ENCODE results near the gene FREM1.

The FREM1 gene

DNA sequence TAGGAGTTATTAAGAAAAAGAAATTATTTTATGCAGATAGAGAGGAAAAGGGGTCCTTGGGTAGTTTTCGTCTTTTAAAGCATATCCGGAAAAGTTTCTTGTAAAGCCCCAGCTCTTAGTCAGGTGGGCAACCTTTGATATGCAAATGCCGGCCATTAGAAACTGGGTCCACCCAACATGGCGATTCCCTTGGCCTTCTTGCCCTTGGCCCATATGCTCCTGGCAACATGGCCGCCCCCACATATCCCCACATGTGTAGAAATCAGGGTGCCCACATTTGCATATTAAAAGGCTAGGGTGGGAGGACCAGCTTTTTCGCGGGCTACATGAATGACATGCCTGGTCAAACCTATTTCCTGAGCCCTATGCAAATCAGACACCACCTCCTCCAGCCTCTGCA, 73.3 kb downstream of the FREM1 start:
- DNase-seq (ENCODE audit: extremely low spot score), result no peak
- TF ChIP-seq ELF4 (IDR thresholded peaks at IDR 0.05) (no peak), FOXM1 (IDR thresholded peaks at IDR 0.05; ENCODE audit: borderline replicate concordance) (no peak), FOXA1 (IDR thresholded peaks at IDR 0.05) (no peak), FOXK2 (IDR thresholded peaks at IDR 0.05) (no peak), ZNF384 (IDR thresholded peaks at IDR 0.05) (no peak), SP1 (IDR thresholded peaks at IDR 0.05) (no peak), BHLHE40 (IDR thresholded peaks at IDR 0.05; ENCODE audit: borderline replicate concordance) (no peak)
- POLR2A ChIA-PET, result no interaction called here
- CTCF ChIA-PET, result no interaction called here

DNA sequence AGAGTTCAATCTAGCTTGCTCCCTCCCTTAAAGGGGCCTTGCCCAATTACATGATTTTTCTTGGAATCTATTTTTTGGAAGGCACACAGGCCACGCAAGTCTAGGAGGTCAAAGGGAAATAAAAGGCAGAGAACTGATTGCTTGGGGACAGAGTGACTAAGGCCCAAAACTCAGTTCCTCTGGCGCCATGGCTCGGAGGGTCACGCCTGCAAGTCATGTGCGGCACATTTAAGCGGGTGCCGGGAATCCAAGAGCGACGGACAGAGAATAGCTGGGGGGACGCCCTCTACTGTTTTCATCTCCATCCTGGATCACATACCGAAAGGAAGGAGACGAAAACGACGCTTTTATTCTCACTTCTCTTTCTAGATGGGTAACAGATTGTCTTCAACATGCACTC, 78.6 kb downstream of the FREM1 start:
- POLR2A ChIA-PET, result no interaction called here
- DNase-seq (ENCODE audit: extremely low spot score), result no peak
- TF ChIP-seq FOXA1 (IDR thresholded peaks at IDR 0.05), result no peak
- TF ChIP-seq, protein P1, sequence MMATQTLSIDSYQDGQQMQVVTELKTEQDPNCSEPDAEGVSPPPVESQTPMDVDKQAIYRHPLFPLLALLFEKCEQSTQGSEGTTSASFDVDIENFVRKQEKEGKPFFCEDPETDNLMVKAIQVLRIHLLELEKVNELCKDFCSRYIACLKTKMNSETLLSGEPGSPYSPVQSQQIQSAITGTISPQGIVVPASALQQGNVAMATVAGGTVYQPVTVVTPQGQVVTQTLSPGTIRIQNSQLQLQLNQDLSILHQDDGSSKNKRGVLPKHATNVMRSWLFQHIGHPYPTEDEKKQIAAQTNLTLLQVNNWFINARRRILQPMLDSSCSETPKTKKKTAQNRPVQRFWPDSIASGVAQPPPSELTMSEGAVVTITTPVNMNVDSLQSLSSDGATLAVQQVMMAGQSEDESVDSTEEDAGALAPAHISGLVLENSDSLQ (IDR thresholded peaks at IDR 0.05), result no peak
- TF ChIP-seq TARDBP (IDR thresholded peaks at IDR 0.05), result no peak
- no peak for TF ChIP-seq NFRKB (IDR thresholded peaks at IDR 0.05)
- TF ChIP-seq ELF4 (IDR thresholded peaks at IDR 0.05), result no peak
- CTCF ChIA-PET, result no interaction called here

DNA sequence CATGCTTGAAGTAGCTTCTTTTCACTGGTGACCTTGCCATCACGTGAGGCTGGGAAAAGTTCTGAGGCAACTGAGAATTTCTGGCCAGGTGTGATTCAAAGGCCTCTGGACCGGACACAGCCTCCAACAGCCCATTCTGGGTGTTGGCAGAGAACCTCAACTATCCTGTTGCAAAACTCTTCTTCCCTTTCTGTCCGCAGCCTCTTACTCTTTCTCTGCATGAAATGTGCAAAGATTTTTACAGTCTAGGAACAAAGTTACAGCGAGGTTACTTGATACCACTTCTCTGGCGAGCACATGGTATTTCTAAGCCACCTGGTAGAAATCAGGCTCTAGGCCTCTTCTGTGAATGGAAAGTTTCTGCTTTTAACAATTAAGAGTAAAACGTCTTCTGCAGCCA, 79.2 kb downstream of the FREM1 start:
- ChIA-PET POLR2A (no interaction called here), CTCF (no interaction called here)
- TF ChIP-seq FOXA1 (IDR thresholded peaks at IDR 0.05) (no peak), ARNT (IDR thresholded peaks at IDR 0.05) (no peak), TARDBP (IDR thresholded peaks at IDR 0.05) (no peak), FOXM1 (IDR thresholded peaks at IDR 0.05; ENCODE audit: borderline replicate concordance) (no peak), SP1 (IDR thresholded peaks at IDR 0.05) (no peak), ZNF384 (IDR thresholded peaks at IDR 0.05) (no peak), ELF4 (IDR thresholded peaks at IDR 0.05) (no peak), L3MBTL2 (conservative IDR thresholded peaks at IDR 0.05) (no peak), FOXK2 (IDR thresholded peaks at IDR 0.05) (no peak), SUZ12 (IDR thresholded peaks at IDR 0.05) (no peak), CTBP1 (IDR thresholded peaks at IDR 0.05; ENCODE audit: borderline replicate concordance) (no peak), BHLHE40 (IDR thresholded peaks at IDR 0.05; ENCODE audit: borderline replicate concordance) (no peak), HDGF (IDR thresholded peaks at IDR 0.05; ENCODE audit: borderline replicate concordance) (no peak), LEF1 (IDR thresholded peaks at IDR 0.05; ENCODE audit: borderline replicate concordance) (no peak), NFRKB (IDR thresholded peaks at IDR 0.05) (no peak)
- TF ChIP-seq, protein P1 (IDR thresholded peaks at IDR 0.05), result no peak
- DNase-seq (ENCODE audit: extremely low spot score), result no peak

DNA sequence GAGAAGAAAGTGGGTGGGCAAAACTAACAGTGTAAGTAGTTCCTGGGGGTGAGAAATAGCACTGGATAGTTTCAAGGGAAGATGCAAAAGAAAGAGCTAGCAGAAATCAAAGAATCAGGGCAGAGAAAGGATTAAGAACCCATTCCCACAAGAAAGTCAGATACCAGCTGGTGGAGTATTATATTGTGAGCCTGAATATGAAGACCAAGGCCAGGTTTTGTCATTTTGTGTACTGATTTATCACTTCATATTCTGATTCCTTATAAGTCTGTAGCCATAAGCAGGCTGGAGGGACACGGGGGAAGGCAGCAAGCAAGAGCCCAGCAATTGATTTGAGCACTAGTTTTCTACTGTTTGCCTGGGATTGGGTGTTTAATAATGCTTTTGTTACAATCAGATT, 80.2 kb downstream of the FREM1 start:
- CTCF ChIA-PET, result no interaction called here
- POLR2A ChIA-PET, result no interaction called here
- no peak for TF ChIP-seq SUZ12 (IDR thresholded peaks at IDR 0.05)
- TF ChIP-seq NFRKB (IDR thresholded peaks at IDR 0.05), result no peak
- no peak for TF ChIP-seq L3MBTL2 (conservative IDR thresholded peaks at IDR 0.05)
- TF ChIP-seq HDGF (IDR thresholded peaks at IDR 0.05; ENCODE audit: borderline replicate concordance), result no peak
- no peak for TF ChIP-seq ARNT (IDR thresholded peaks at IDR 0.05)
- TF ChIP-seq SP1 (IDR thresholded peaks at IDR 0.05), result no peak
- TF ChIP-seq, protein P1 (IDR thresholded peaks at IDR 0.05), result no peak
- TF ChIP-seq LEF1 (IDR thresholded peaks at IDR 0.05; ENCODE audit: borderline replicate concordance), result no peak
- no peak for TF ChIP-seq ELF4 (IDR thresholded peaks at IDR 0.05)
- TF ChIP-seq FOXK2 (IDR thresholded peaks at IDR 0.05), result no peak
- no peak for TF ChIP-seq BHLHE40 (IDR thresholded peaks at IDR 0.05; ENCODE audit: borderline replicate concordance)
- TF ChIP-seq FOXM1 (IDR thresholded peaks at IDR 0.05; ENCODE audit: borderline replicate concordance), result no peak
- TF ChIP-seq ZNF384 (IDR thresholded peaks at IDR 0.05), result no peak
- no peak for TF ChIP-seq CTBP1 (IDR thresholded peaks at IDR 0.05; ENCODE audit: borderline replicate concordance)
- no peak for TF ChIP-seq TARDBP (IDR thresholded peaks at IDR 0.05)
- no peak for TF ChIP-seq FOXA1 (IDR thresholded peaks at IDR 0.05)
- DNase-seq (ENCODE audit: extremely low spot score), result no peak

DNA sequence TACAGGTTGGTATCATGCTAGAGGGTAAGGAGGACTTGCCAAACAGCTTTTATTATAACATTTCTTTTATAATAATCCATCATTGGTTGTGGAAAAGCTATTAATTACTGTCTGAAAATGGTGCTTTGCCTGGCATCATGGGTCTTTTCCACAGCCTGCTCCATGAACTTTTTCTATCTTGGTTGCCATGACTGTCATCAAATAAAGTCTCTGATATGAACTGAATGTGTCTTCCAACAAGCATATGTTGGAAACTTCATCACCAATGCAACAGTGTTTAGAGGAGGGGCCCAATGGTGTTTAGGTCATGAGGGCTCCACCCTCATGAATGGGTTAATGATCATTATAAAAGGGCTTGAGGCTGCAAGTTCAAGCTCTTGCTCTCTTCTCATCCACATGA, 81.0 kb downstream of the FREM1 start:
- no peak for DNase-seq (ENCODE audit: extremely low spot score)
- ChIA-PET POLR2A (no interaction called here), CTCF (no interaction called here)
- no peak for TF ChIP-seq ARNT (IDR thresholded peaks at IDR 0.05)
- no peak for TF ChIP-seq ZNF384 (IDR thresholded peaks at IDR 0.05)
- no peak for TF ChIP-seq L3MBTL2 (conservative IDR thresholded peaks at IDR 0.05)
- TF ChIP-seq LEF1 (IDR thresholded peaks at IDR 0.05; ENCODE audit: borderline replicate concordance), result no peak
- TF ChIP-seq CTBP1 (IDR thresholded peaks at IDR 0.05; ENCODE audit: borderline replicate concordance), result no peak
- TF ChIP-seq FOXA1 (IDR thresholded peaks at IDR 0.05), result no peak
- no peak for TF ChIP-seq BHLHE40 (IDR thresholded peaks at IDR 0.05; ENCODE audit: borderline replicate concordance)
- TF ChIP-seq, protein P1 (IDR thresholded peaks at IDR 0.05), result no peak
- TF ChIP-seq NFRKB (IDR thresholded peaks at IDR 0.05), result no peak
- no peak for TF ChIP-seq TARDBP (IDR thresholded peaks at IDR 0.05)
- no peak for TF ChIP-seq ELF4 (IDR thresholded peaks at IDR 0.05)
- TF ChIP-seq SP1 (IDR thresholded peaks at IDR 0.05), result no peak
- no peak for TF ChIP-seq FOXK2 (IDR thresholded peaks at IDR 0.05)
- TF ChIP-seq FOXM1 (IDR thresholded peaks at IDR 0.05; ENCODE audit: borderline replicate concordance), result no peak
- TF ChIP-seq SUZ12 (IDR thresholded peaks at IDR 0.05), result no peak
- no peak for TF ChIP-seq HDGF (IDR thresholded peaks at IDR 0.05; ENCODE audit: borderline replicate concordance)

DNA sequence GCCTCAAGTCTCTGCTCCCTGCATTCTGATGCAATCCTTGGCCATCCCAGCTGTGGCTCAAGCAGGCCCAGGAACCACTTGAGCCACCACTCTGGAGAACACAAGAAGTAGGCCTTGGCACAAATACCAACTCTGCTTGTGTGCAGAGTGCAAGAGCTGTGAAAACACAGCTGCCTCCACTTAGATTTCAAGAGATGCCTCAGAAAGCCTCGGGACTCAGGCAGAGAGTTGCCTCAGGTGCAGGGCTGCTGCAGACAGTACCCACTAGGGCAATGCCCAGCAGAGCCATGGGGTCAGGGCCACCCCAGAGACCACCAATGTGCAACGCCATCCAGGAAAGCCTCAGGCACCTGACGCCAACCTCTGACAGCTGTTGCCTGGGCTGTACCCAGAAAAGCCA, 82.4 kb downstream of the FREM1 start:
- TF ChIP-seq L3MBTL2 (conservative IDR thresholded peaks at IDR 0.05), result no peak
- TF ChIP-seq, protein P1 (IDR thresholded peaks at IDR 0.05), result no peak
- no peak for TF ChIP-seq TARDBP (IDR thresholded peaks at IDR 0.05)
- no peak for TF ChIP-seq SP1 (IDR thresholded peaks at IDR 0.05)
- POLR2A ChIA-PET, result no interaction called here

More for the DNA sequence above, 82.4 kb downstream of the FREM1 start:
- CTCF ChIA-PET, result no interaction called here
- no peak for DNase-seq (ENCODE audit: extremely low spot score)

Data from HEK293T (cell line).